Adipocyte (in vitro differentiated cells): Measurements from ENCODE around the gene BNIP1.
"Not testable (repeated sequence)": the region's sequence is repeated elsewhere in the genome, so short reads cannot be mapped to it uniquely, and the experiment has no call there.

ENCODE experiments used
- DNase-seq: peaks from one replicate; pipeline ENCODE4 v3.0.0-alpha.2; 2015; ENCODE audit warnings: low read depth
- H3K27me3 ChIP-seq: replicated peaks from 2 replicates; pipeline ENCODE4 v1.7.0; 2013; ENCODE audit warnings: mild to moderate bottlenecking, low read length, moderate library complexity; ENCODE audit not compliant: control insufficient read depth, insufficient read depth
- H3K36me3 ChIP-seq: 2 replicates; pipeline ENCODE4 v1.7.0; 2013; ENCODE audit warnings: low read length, mild to moderate bottlenecking, moderate library complexity; ENCODE audit not compliant: control insufficient read depth, insufficient read depth, severe bottlenecking
- H3K4me1 ChIP-seq: 2 replicates; pipeline ENCODE4 v1.7.0; 2013; ENCODE audit warnings: mild to moderate bottlenecking, low read length, moderate library complexity; ENCODE audit not compliant: control insufficient read depth, insufficient read depth
- H3K4me3 ChIP-seq: 2 replicates; pipeline ENCODE4 v1.7.0; 2013; ENCODE audit warnings: mild to moderate bottlenecking, low read length, moderate library complexity
- H3K9ac ChIP-seq: 2 replicates; pipeline ENCODE4 v1.7.0; 2013; ENCODE audit warnings: mild to moderate bottlenecking, low read length, moderate library complexity
- H3K9me3 ChIP-seq: 2 replicates; pipeline ENCODE4 v1.7.0; 2013; ENCODE audit warnings: mild to moderate bottlenecking, low read length, moderate library complexity; ENCODE audit not compliant: control insufficient read depth

Gene BNIP1

DNA sequence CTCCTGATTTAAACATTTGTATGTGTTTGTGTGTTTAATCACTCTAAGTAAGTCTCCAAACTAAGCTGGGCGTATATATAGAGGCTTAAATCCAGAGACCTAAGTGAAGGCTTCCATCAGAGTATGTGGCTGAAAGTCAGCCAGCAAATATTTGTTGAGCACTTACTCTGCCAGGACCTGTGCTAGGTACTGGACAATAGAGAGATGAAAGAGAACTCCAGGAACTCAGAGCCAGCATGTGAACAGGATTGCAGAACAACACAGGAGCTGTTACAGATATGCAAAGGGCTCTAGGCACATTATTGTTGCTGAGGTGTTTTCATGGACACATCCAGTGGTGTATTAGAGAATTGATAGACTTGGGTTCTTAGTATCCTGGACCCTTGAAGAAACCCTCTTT, 4.7 kb upstream of the BNIP1 start:
- Histone ChIP-seq H3K27me3 (no peaks in the 10 kb centered on the region), H3K9me3 (no peaks in the 10 kb centered on the region), H3K9ac (no peak overlapping the region), H3K4me1 (no peaks in the 10 kb centered on the region), H3K4me3 (no peak overlapping the region), H3K36me3 (peaks cover 8% of the 10 kb centered on the region)
- DNase-seq: no peak

- no peak overlapping the region for H3K9ac ChIP-seq
- no peaks in the 10 kb centered on the region for H3K27me3 ChIP-seq
- no peak for DNase-seq
- no peaks in the 10 kb centered on the region for H3K9me3 ChIP-seq
- no peak overlapping the region for H3K4me3 ChIP-seq
- H3K36me3 ChIP-seq: peaks cover 8% of the 10 kb centered on the region
- peaks cover 4% of the 10 kb centered on the region for H3K4me1 ChIP-seq
These were observed 3.6 kb upstream of the BNIP1 start for GRCh38 chr5:173140769-173141168.

DNA sequence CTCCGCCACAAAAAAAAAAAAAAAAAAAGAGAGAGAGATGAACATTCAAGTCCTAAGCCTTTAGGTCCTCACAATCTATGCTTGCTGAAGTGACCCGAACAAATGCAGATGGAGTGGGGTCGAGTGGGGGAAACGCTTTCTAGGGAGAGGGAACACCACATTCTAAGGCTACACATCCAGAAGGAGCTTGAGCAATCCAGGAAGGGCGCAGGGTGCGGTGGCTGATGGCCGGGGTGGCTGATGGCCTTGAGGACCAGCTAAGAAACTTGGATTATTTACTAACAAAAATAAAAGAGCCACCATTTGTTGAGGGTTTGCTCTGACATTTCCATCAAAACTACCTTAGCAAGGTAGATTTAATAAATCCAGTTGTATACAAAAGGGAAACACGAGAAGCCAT, 764 bp upstream of the BNIP1 start:
- Histone ChIP-seq H3K9me3 (no peaks in the 10 kb centered on the region), H3K27me3 (no peaks in the 10 kb centered on the region), H3K36me3 (peaks cover 10% of the 10 kb centered on the region), H3K4me1 (peaks cover 4% of the 10 kb centered on the region), H3K9ac (peak overlapping the region; percentile 95), H3K4me3 (peak overlapping the region; percentile 96)
- no peak for DNase-seq

DNA sequence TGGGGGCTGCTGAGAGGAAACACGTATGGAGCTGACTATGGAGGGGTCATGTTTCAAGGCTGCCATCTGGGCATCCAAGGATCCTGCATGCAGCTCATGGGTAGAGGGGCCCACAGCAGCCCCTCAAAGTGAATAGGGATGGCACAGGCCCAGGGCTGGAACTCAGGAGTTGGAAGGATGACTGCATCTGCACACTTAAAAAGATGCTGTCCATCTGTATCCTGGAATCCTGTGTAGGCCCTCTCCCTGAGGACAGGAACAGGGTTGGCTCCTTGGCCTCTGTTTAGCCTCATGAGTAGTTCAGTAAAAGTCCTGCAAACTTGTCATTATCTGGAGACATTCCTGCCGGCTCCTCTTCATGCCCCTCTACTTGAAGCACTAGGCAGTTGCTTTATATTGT, 4.0 kb downstream of the BNIP1 start:
- no peak for DNase-seq
- H3K9ac ChIP-seq: no peak overlapping the region
- H3K36me3 ChIP-seq: peaks cover 28% of the 10 kb centered on the region
- no peaks in the 10 kb centered on the region for H3K9me3 ChIP-seq
- no peak overlapping the region for H3K4me3 ChIP-seq
- H3K27me3 ChIP-seq: no peaks in the 10 kb centered on the region
- H3K4me1 ChIP-seq: peaks cover 4% of the 10 kb centered on the region

- Histone ChIP-seq H3K9ac (no peak overlapping the region), H3K36me3 (peaks cover 56% of the 10 kb centered on the region), H3K4me1 (no peaks in the 10 kb centered on the region), H3K9me3 (no peaks in the 10 kb centered on the region), H3K27me3 (no peaks in the 10 kb centered on the region), H3K4me3 (no peak overlapping the region)
- no peak for DNase-seq
These were observed 8.2 kb downstream of the BNIP1 start for GRCh38 chr5:173152547-173152946.

DNA sequence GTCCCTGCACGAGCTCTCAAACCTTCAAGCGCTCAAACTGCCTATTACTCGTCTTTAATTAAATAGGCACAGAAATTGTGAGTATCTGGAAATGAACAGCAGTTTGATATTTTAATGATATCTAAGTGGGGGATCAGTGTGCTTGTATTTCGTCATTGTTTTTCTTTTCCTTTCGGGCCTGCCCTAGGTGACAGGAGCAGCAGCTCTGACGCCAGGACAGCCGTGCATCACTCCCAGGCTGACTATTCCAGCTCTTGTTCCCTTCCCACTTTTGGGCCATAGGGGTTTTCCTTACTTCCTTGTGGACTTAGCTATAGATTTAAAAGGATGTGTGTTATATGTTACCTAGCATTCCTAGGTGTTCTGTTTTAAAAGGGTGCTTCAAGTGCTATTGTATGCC, 9.5 kb downstream of the BNIP1 start:
- Histone ChIP-seq H3K9ac (no peak overlapping the region), H3K4me3 (no peak overlapping the region), H3K9me3 (no peaks in the 10 kb centered on the region), H3K27me3 (no peaks in the 10 kb centered on the region), H3K36me3 (peaks cover 48% of the 10 kb centered on the region), H3K4me1 (no peaks in the 10 kb centered on the region)
- no peak for DNase-seq

GRCh38 chr5:173154619-173155018, 10.3 kb downstream of the BNIP1 start:
- H3K27me3 ChIP-seq, H3K4me3 ChIP-seq, H3K9me3 ChIP-seq, DNase-seq, H3K9ac ChIP-seq, H3K4me1 ChIP-seq: not testable (repeated sequence)
- peaks cover 44% of the 10 kb centered on the region for H3K36me3 ChIP-seq

- Histone ChIP-seq H3K9me3 (no peaks in the 10 kb centered on the region), H3K27me3 (no peaks in the 10 kb centered on the region), H3K4me3 (no peak overlapping the region), H3K9ac (no peak overlapping the region), H3K36me3 (peaks cover 51% of the 10 kb centered on the region), H3K4me1 (no peaks in the 10 kb centered on the region)
- no peak for DNase-seq
These were observed 11.6 kb downstream of the BNIP1 start for GRCh38 chr5:173155912-173156311.

- Histone ChIP-seq H3K9ac (no peak overlapping the region), H3K4me3 (no peak overlapping the region), H3K36me3 (peaks cover 54% of the 10 kb centered on the region), H3K4me1 (no peaks in the 10 kb centered on the region), H3K27me3 (no peaks in the 10 kb centered on the region), H3K9me3 (no peaks in the 10 kb centered on the region)
- no peak for DNase-seq
These were observed 14.0 kb downstream of the BNIP1 start for GRCh38 chr5:173158366-173158765.

DNA sequence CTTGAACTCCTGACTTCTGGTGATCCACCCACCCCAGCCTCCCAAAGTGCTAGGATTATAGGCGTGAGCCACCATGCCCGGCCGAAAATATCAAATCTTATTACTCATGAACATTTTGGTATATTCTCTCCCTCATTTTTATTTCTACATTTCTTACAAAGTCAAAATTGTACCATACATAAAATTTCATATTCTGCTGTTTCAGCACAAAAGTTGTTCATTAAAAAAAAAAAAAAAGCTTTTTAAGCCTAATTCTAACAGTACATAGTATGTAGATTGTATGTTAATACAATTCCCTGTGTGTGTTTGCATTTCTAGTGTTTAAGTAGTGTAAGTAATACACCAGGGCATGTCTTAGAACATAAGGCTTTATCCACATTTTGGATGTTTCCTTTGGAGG, 14.9 kb downstream of the BNIP1 start:
- H3K9me3 ChIP-seq: no peaks in the 10 kb centered on the region
- H3K4me1 ChIP-seq: no peaks in the 10 kb centered on the region
- no peak overlapping the region for H3K9ac ChIP-seq
- H3K4me3 ChIP-seq: no peak overlapping the region
- no peak for DNase-seq
- no peaks in the 10 kb centered on the region for H3K27me3 ChIP-seq
- peaks cover 55% of the 10 kb centered on the region for H3K36me3 ChIP-seq

DNA sequence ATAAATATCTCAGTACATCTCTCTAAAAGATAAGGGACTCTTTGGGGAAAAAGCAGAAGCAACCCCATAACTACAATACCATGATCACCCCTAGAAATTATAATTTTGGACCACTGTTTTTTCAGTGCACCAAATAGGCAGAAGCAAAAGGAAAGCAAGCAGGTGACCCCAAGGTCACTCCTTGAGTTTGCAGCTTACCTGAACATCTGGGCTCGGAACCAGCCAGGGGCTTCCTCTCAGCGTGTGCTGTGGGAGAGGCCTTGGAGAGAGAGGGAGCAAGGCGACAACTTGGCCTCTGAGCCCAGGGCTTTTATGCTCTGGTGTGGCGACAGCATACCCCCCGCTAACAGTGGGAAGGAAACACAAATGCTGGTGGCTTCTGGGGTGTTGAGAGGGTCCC, 16.8 kb downstream of the BNIP1 start:
- no peak overlapping the region for H3K4me3 ChIP-seq
- no peak overlapping the region for H3K9ac ChIP-seq
- peaks cover 39% of the 10 kb centered on the region for H3K36me3 ChIP-seq
- H3K4me1 ChIP-seq: no peaks in the 10 kb centered on the region
- H3K9me3 ChIP-seq: no peaks in the 10 kb centered on the region
- DNase-seq: no peak
- no peaks in the 10 kb centered on the region for H3K27me3 ChIP-seq

- no peaks in the 10 kb centered on the region for H3K27me3 ChIP-seq
- DNase-seq: peak; percentile 2
- no peaks in the 10 kb centered on the region for H3K4me1 ChIP-seq
- H3K36me3 ChIP-seq: peaks cover 31% of the 10 kb centered on the region
- no peak overlapping the region for H3K9ac ChIP-seq
- no peak overlapping the region for H3K4me3 ChIP-seq
- H3K9me3 ChIP-seq: no peaks in the 10 kb centered on the region
These were observed 18.9 kb downstream of the BNIP1 start for GRCh38 chr5:173163219-173163618.
